Measurements from ENCODE around the gene HGF. TPM values are rescaled to one million over a fixed set of nuclear protein-coding genes. Genes with fewer than 3 reads are reported as not detected.

Gene HGF
- total RNA-seq, 2 experiments from 2014 or later: not detected

- Histone ChIP-seq H3K4me2 (ENCODE audit: low read length) (no peak overlapping the region), H3K27ac (ENCODE audit: low read depth, low read length, poor library complexity, severe bottlenecking) (no peak overlapping the region), H3K36me3 (ENCODE audit: insufficient read depth, low read length) (no peaks in the 10 kb centered on the region), H3K9me3 (ENCODE audit: low read length) (no peaks in the 10 kb centered on the region), H3K79me2 (ENCODE audit: insufficient read depth, low read depth, low read length) (no peaks in the 10 kb centered on the region), H3K4me3 (ENCODE audit: low read depth, low read length, poor library complexity, severe bottlenecking) (no peak overlapping the region), H4K20me1 (ENCODE audit: insufficient read depth, low read length) (no peaks in the 10 kb centered on the region), H3K9me2 (ENCODE audit: insufficient read depth, low read length) (no peaks in the 10 kb centered on the region), H2AFZ (ENCODE audit: low read length) (no peak overlapping the region), H3K4me1 (ENCODE audit: insufficient read depth, low read length, poor library complexity, severe bottlenecking) (no peaks in the 10 kb centered on the region)
- TF ChIP-seq EZH2phosphoT487 (IDR thresholded peaks at IDR 0.05; ENCODE audit: borderline replicate concordance, low read depth, low read length): no peak
- TF ChIP-seq, protein P1, sequence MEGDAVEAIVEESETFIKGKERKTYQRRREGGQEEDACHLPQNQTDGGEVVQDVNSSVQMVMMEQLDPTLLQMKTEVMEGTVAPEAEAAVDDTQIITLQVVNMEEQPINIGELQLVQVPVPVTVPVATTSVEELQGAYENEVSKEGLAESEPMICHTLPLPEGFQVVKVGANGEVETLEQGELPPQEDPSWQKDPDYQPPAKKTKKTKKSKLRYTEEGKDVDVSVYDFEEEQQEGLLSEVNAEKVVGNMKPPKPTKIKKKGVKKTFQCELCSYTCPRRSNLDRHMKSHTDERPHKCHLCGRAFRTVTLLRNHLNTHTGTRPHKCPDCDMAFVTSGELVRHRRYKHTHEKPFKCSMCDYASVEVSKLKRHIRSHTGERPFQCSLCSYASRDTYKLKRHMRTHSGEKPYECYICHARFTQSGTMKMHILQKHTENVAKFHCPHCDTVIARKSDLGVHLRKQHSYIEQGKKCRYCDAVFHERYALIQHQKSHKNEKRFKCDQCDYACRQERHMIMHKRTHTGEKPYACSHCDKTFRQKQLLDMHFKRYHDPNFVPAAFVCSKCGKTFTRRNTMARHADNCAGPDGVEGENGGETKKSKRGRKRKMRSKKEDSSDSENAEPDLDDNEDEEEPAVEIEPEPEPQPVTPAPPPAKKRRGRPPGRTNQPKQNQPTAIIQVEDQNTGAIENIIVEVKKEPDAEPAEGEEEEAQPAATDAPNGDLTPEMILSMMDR (conservative IDR thresholded peaks at IDR 0.05; ENCODE audit: low read length): no peak
- BruUV-seq (replicated peaks): no TSS peak
- intact Hi-C loops (cut with micrococcal nuclease; ENCODE audit: unreplicated experiment): no loop called here
- POLR2A ChIA-PET: interaction anchor here (0.5 kb wide), 1 partner anchor 25 kb away, joined by 3 read pairs; no protein-coding TSS in a partner anchor
- DNase-seq (ENCODE audit: low spot score): no peak
- CTCF ChIA-PET (ENCODE audit: unreplicated experiment): interaction anchor here (0.6 kb wide), 1 partner anchor 118 kb away, joined by 3 read pairs; no protein-coding TSS in a partner anchor
Measured at GRCh38 chr7:81754918-81755696, 14.7 kb downstream of the HGF start.

GRCh38 chr7:81753392-81753791 is 16.5 kb downstream of the HGF start:
- ChIA-PET CTCF (ENCODE audit: unreplicated experiment) (no interaction called here), POLR2A (interaction anchor here (0.6 kb wide), 1 partner anchor 191 kb away, joined by 3 read pairs; no protein-coding TSS in a partner anchor)
- Histone ChIP-seq H3K4me1 (ENCODE audit: insufficient read depth, low read length, poor library complexity, severe bottlenecking) (no peaks in the 10 kb centered on the region), H3K9me2 (ENCODE audit: insufficient read depth, low read length) (no peaks in the 10 kb centered on the region), H3K4me3 (ENCODE audit: low read depth, low read length, poor library complexity, severe bottlenecking) (no peak overlapping the region), H3K4me2 (ENCODE audit: low read length) (no peak overlapping the region), H3K9me3 (ENCODE audit: low read length) (no peaks in the 10 kb centered on the region), H3K36me3 (ENCODE audit: insufficient read depth, low read length) (no peaks in the 10 kb centered on the region), H3K79me2 (ENCODE audit: insufficient read depth, low read depth, low read length) (no peaks in the 10 kb centered on the region), H3K27ac (ENCODE audit: low read depth, low read length, poor library complexity, severe bottlenecking) (no peak overlapping the region), H2AFZ (ENCODE audit: low read length) (no peak overlapping the region), H4K20me1 (ENCODE audit: insufficient read depth, low read length) (no peaks in the 10 kb centered on the region)
- DNase-seq (ENCODE audit: low spot score): no peak
- TF ChIP-seq EZH2phosphoT487 (IDR thresholded peaks at IDR 0.05; ENCODE audit: borderline replicate concordance, low read depth, low read length): no peak
- TF ChIP-seq, protein P1 (conservative IDR thresholded peaks at IDR 0.05; ENCODE audit: low read length): no peak
- intact Hi-C loops (cut with micrococcal nuclease; ENCODE audit: unreplicated experiment): no loop called here
- no TSS peak for BruUV-seq (replicated peaks)

GRCh38 chr7:81752318-81752714 is 17.5 kb downstream of the HGF start:
- H3K27ac ChIP-seq (ENCODE audit: low read depth, low read length, poor library complexity, severe bottlenecking): no peak overlapping the region
- CTCF ChIA-PET (ENCODE audit: unreplicated experiment): no interaction called here
- no peaks in the 10 kb centered on the region for H3K79me2 ChIP-seq (ENCODE audit: insufficient read depth, low read depth, low read length)
- POLR2A ChIA-PET: no interaction called here
- no peak overlapping the region for H3K4me2 ChIP-seq (ENCODE audit: low read length)
- intact Hi-C loops (cut with micrococcal nuclease; ENCODE audit: unreplicated experiment): no loop called here
- no TSS peak for BruUV-seq (replicated peaks)
- H3K36me3 ChIP-seq (ENCODE audit: insufficient read depth, low read length): no peaks in the 10 kb centered on the region
- no peak overlapping the region for H3K4me3 ChIP-seq (ENCODE audit: low read depth, low read length, poor library complexity, severe bottlenecking)
- no peaks in the 10 kb centered on the region for H3K9me2 ChIP-seq (ENCODE audit: insufficient read depth, low read length)
- TF ChIP-seq EZH2phosphoT487 (IDR thresholded peaks at IDR 0.05; ENCODE audit: borderline replicate concordance, low read depth, low read length): no peak
- TF ChIP-seq, protein P1 (conservative IDR thresholded peaks at IDR 0.05; ENCODE audit: low read length): no peak
- H4K20me1 ChIP-seq (ENCODE audit: insufficient read depth, low read length): no peaks in the 10 kb centered on the region
- DNase-seq (ENCODE audit: low spot score): no peak
- no peaks in the 10 kb centered on the region for H3K9me3 ChIP-seq (ENCODE audit: low read length)
- no peak overlapping the region for H2AFZ ChIP-seq (ENCODE audit: low read length)
- H3K4me1 ChIP-seq (ENCODE audit: insufficient read depth, low read length, poor library complexity, severe bottlenecking): no peaks in the 10 kb centered on the region
